Psoas muscle (tissue), 8 donors: ENCODE data around the gene TMEM267. TPM values are rescaled to one million over a fixed set of nuclear protein-coding genes. Genes with fewer than 3 reads are reported as not detected.
"Not testable (repeated sequence)": the region's sequence is repeated elsewhere in the genome, so short reads cannot be mapped to it uniquely, and the experiment has no call there.

Experiments
- ATAC-seq, 4 donors: fragments of 200-7000 bp; cut with Tn5 transposase; one replicate each; pipeline ENCODE4 v1.9.1; 2020; ENCODE audit warnings: moderate library complexity in 3 of 4, mild to moderate bottlenecking in 2 of 4
- DNase-seq, 2 donors: peaks; one replicate each; pipeline ENCODE4 v3.0.0-alpha.2; 2020
- H3K27ac ChIP-seq: fragments of 200-600 bp; one replicate; pipeline ENCODE4 v1.8.0; 2022
- H3K27me3 ChIP-seq, 3 donors: fragments of 200-600 bp in 1 of 3; one replicate each; pipeline versions ENCODE4 v1.6.1 to v1.8.0; 2013 to 2022; ENCODE audit warnings: low read length in 2 of 3, mild to moderate bottlenecking in 2 of 3, moderate library complexity in 1 of 3; ENCODE audit not compliant: insufficient read depth in 3 of 3
- H3K36me3 ChIP-seq, 2 donors: fragments of 200-600 bp in 1 of 2; one replicate each; pipeline versions ENCODE4 v1.6.1 to v1.8.0; 2013 to 2022; ENCODE audit warnings: low read depth in 1 of 2, mild to moderate bottlenecking in 1 of 2, moderate library complexity in 1 of 2; ENCODE audit not compliant: insufficient read depth in 1 of 2
- H3K4me1 ChIP-seq: fragments of 200-600 bp; one replicate; pipeline ENCODE4 v1.8.0; 2022
- H3K4me3 ChIP-seq: fragments of 200-600 bp; one replicate; pipeline ENCODE4 v1.8.0; 2022; ENCODE audit warnings: mild to moderate bottlenecking
- H3K9me3 ChIP-seq: fragments of 200-600 bp; one replicate; pipeline ENCODE4 v1.8.0; 2022
- CTCF ChIP-seq: fragments of 200-600 bp; IDR thresholded peaks from one replicate; pipeline ENCODE4 v1.8.0; 2022; ENCODE audit warnings: antibody characterized with exemption
- WGBS, 3 donors: extraction: QIAGEN DNeasy Blood & Tissue Kit; methylation state at CpG; one replicate each; pipeline versions ENCODE4 v1.1.6 to v1.1.7; 2013; 5-methylcytosine and 5-hydroxymethylcytosine counted together
- intact Hi-C, 2 donors: fragments of 100-400 bp; cut with DNase I; formaldehyde crosslinking; loops; one replicate each; pipeline versions ENCODE4 v1.11.0 to v1.14.2; 2022
- polyA plus RNA-seq, 3 donors: library from polyadenylated mRNA; stranded (reverse); fragments of 200-250 nt; gene quantifications; one replicate each; pipeline ENCODE4 v1.2.3, GENCODE V29; 2013
- total RNA-seq, 4 donors: library from RNA; stranded (reverse); fragmentation: NEBNext Ultra II Directional in 2 of 4; extraction: Animal tissue kit (Norgen Biotek cat#: 25700) in 2 of 4; gene quantifications; one replicate each; pipeline versions ENCODE4 v1.2.1 to v1.2.4, GENCODE V29; 2021 to 2023
- donor health status: healthy with polysubstance abuse.
- donor health status: DM: no; HTN: no; CAD: no; lungs with moderate emphysema.
- donor health status: Bipolar disorder and iron deficiency.
- donor health status: healthy.
- donor health status: DM: yes; HTN: yes; CAD: no.
- donor health status: DM: no; HTN: no; CAD: no.
- donor health status: DM: no; HTN: no; CAD: no.
- donor health status: DM: yes; HTN: yes; CAD: no.

TMEM267 gene
- total and polyA plus RNA-seq, 7 donors = 2.6 to 9.2 (median 5.9) TPM

DNA sequence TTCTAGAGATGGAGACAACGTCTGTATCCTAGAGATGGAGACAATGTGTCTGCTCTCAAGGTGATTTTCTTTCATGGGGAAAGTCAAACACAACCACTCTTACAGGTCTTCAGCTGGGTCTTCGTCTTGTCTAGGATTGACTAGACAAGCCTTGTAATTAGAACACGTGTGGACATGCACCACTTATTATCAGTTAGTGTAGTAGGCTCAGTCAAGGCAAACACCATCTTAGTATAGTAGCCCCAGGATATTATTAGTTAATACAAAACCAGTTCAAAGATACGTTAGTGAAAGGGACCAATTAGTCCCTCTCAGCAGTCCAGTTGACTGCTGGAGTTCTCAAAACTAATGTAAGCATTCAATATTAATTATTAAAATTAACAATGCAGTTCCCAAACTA lies 56.4 kb downstream of the TMEM267 start:
- H3K27ac ChIP-seq = no peak overlapping the region
- H3K4me3 ChIP-seq = no peak overlapping the region
- H3K4me1 ChIP-seq = no peaks in the 10 kb centered on the region
- DNase-seq = no peak
- no peaks in the 10 kb centered on the region for H3K36me3 ChIP-seq
- WGBS, 3 donors = 73 to 82% (median 81%) methylated on average over 4 of the region's 4 CpGs
- H3K27me3 ChIP-seq = no peaks in the 10 kb centered on the region
- ATAC-seq = no peak
- TF ChIP-seq CTCF = no peak
- intact Hi-C loops = no loop called here
- H3K9me3 ChIP-seq = no peaks in the 10 kb centered on the region

DNA sequence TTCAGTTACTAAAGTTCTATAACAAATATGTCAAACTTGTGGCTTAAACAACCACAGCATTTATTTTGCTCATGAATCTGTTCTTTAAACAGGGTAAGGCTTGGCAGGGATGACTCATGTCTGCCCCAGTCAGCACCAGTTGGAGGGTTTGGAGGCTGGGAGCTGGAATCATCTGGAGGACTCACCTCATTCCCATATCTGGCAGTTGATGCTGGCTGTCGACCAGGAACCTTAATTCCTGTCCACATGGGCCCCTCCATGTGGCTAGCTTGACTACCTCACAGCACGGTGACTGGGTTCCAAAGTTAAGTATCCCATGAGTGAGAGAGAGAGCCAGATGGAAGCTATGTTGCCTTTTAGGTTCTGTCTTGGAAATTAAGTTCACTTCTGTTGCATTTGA lies 57.7 kb downstream of the TMEM267 start:
- TF ChIP-seq CTCF = no peak
- no peak for ATAC-seq
- 55 to 72% (median 59%) methylated on average over 2 of the region's 2 CpGs for WGBS, 3 donors
- Histone ChIP-seq H3K27me3 (no peaks in the 10 kb centered on the region), H3K36me3 (no peaks in the 10 kb centered on the region), H3K4me1 (no peaks in the 10 kb centered on the region), H3K27ac (no peak overlapping the region), H3K9me3 (no peaks in the 10 kb centered on the region), H3K4me3 (no peak overlapping the region)
- intact Hi-C loops = no loop called here
- no peak for DNase-seq

GRCh38 chr5:43423086-43423485 lies 60.6 kb downstream of the TMEM267 start:
- ATAC-seq, H3K27ac ChIP-seq, H3K27me3 ChIP-seq, intact Hi-C loops, H3K4me1 ChIP-seq, DNase-seq, H3K9me3 ChIP-seq, H3K36me3 ChIP-seq, H3K4me3 ChIP-seq: not testable (repeated sequence)
- WGBS, 3 donors = 76 to 82% (median 81%) methylated on average over 6 of the region's 6 CpGs

DNA sequence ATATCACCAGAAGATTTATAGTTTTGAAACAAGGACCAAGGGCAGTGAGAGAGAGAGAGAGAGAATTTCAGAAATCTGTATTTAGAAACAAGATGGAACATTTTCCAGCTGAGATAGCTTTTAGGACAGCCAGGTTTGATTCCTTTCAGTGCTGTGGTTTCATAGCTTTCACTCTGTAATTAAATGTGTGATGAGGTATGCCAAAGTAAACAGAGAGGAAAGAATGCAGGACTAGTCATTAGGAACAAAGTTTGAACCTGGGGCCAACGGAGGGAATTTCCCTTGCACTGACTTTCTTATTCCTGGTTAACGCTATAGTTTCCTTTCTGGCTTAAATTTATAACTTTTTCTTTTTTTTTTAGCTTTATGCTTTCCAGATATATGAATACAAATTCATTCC lies 61.5 kb downstream of the TMEM267 start:
- no peak overlapping the region for H3K27ac ChIP-seq
- H3K27me3 ChIP-seq = no peaks in the 10 kb centered on the region
- no peak for TF ChIP-seq CTCF
- WGBS, 3 donors = 42 to 57% (median 52%) methylated on average over 2 of the region's 2 CpGs
- DNase-seq = no peak
- intact Hi-C loops = no loop called here
- H3K36me3 ChIP-seq = no peaks in the 10 kb centered on the region
- no peak for ATAC-seq
- H3K4me3 ChIP-seq = no peak overlapping the region
- H3K9me3 ChIP-seq = no peaks in the 10 kb centered on the region
- no peaks in the 10 kb centered on the region for H3K4me1 ChIP-seq

DNA sequence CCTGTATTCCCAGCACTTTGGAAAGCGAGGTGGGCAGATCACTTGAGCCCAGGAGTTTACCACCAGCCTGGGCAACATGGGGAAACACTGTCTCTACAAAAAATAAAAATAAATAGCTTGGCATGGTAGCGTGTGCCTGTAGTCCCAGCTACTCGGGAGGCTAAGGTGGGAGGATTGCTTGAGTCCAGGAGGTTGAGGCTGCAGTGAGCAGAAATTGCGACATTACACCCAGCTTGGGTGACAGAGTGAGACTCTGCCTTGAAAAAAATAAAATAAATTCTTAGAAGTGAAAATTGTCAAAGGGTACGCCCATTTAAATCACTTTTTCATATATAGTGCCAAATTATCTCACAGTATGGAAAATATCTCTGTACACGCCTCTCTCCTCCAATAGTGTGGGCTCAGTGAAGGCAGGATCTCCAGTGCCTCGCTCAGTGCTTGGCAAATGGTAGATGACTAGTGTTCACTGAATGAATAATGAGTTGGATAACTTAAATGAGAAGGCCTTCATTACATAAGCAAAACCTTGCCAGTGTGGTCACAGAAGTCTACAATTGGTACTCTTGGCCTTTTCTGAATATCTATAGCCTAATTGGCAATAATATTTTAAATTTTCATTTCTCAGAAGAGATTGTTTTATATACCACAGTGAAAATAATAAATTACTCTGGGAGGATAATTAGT lies 62.1 kb downstream of the TMEM267 start:
- ATAC-seq = no peak
- WGBS, 3 donors = 82 to 92% (median 89%) methylated on average over 7 of the region's 7 CpGs
- H3K4me1 ChIP-seq = no peaks in the 10 kb centered on the region

More for the DNA sequence above, 62.1 kb downstream of the TMEM267 start:
- Histone ChIP-seq H3K9me3 (no peaks in the 10 kb centered on the region), H3K4me3 (no peak overlapping the region), H3K27ac (no peak overlapping the region), H3K36me3 (no peaks in the 10 kb centered on the region), H3K27me3 (no peaks in the 10 kb centered on the region)
- no peak for TF ChIP-seq CTCF
- DNase-seq = no peak
- intact Hi-C loops = no loop called here
